ENCODE results near the gene DHX16. TPM values are rescaled to one million over a fixed set of nuclear protein-coding genes. Genes with fewer than 3 reads are reported as not detected.

DHX16 gene
- total and polyA plus RNA-seq, 9 of the 15 experiments (the other 6 are each of a cell fraction or from before 2014, with no cell fraction given): 14.6 to 66.1 (median 47.5) TPM

- TF ChIP-seq MBD2 (IDR thresholded peaks at IDR 0.05; ENCODE audit: borderline replicate concordance, low read depth) (peak; percentile 21; the same call in 1 of the 2 replicates), TAF9B (IDR thresholded peaks at IDR 0.05; ENCODE audit: partially characterized antibody) (peak; percentile 98), C11orf30 (IDR thresholded peaks at IDR 0.05; ENCODE audit: low read depth) (peak; percentile 83), HMGN3 (IDR thresholded peaks at IDR 0.05; ENCODE audit: borderline replicate concordance, extremely low read depth, insufficient read length, low read depth, low read length) (no peak), TOE1 (IDR thresholded peaks at IDR 0.05; ENCODE audit: borderline replicate concordance) (no peak), TOE1 (CRISPR knock-in tag; IDR thresholded peaks at IDR 0.05; ENCODE audit: borderline replicate concordance, low read depth) (peak; percentile 91), ZKSCAN1 (IDR thresholded peaks at IDR 0.05; ENCODE audit: low read depth, low read length) (0 out of 2 replicates have a peak, but pooled peaks have one; percentile 12), ZNF274 (IDR thresholded peaks at IDR 0.05; ENCODE audit: borderline replicate concordance, low read depth, low read length) (no peak), MAZ (CRISPR knock-in tag; conservative IDR thresholded peaks at IDR 0.05 in 1 of 2, IDR thresholded peaks at IDR 0.05 in 1 of 2) (peak in 1 of 2 experiments; percentile 62), MGA (IDR thresholded peaks at IDR 0.05) (peak; percentile 57; the same call in 1 of the 2 replicates), HLTF (IDR thresholded peaks at IDR 0.05) (peak; percentile 73; the same call in 1 of the 2 replicates), KLF1 (tag; IDR thresholded peaks at IDR 0.05) (0 out of 2 replicates have a peak, but pooled peaks have one; percentile 10), PHF8 (IDR thresholded peaks at IDR 0.05; ENCODE audit: borderline replicate concordance, low read length) (peak; percentile 80), SMARCE1 (IDR thresholded peaks at IDR 0.05) (peak; percentile 11; the same call in 1 of the 2 replicates)
- TF ChIP-seq, protein P1, sequence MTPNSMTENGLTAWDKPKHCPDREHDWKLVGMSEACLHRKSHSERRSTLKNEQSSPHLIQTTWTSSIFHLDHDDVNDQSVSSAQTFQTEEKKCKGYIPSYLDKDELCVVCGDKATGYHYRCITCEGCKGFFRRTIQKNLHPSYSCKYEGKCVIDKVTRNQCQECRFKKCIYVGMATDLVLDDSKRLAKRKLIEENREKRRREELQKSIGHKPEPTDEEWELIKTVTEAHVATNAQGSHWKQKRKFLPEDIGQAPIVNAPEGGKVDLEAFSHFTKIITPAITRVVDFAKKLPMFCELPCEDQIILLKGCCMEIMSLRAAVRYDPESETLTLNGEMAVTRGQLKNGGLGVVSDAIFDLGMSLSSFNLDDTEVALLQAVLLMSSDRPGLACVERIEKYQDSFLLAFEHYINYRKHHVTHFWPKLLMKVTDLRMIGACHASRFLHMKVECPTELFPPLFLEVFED (CRISPR knock-in tag; conservative IDR thresholded peaks at IDR 0.05): no peak
Measured at GRCh38 chr6:30617565-30618269, 55.1 kb downstream of the DHX16 start, which contains the start of gene MRPS18B (continued).

Measured in K562 (cell line).